Activated CD8-positive, alpha-beta memory T cell treated with anti-CD3 and anti-CD28 coated beads, Interleukin-2, amount 50 U/mL, for 4 hours (primary cell): ENCODE measurements around the gene PLD1.
"Not testable (repeated sequence)": the region's sequence is repeated elsewhere in the genome, so short reads cannot be mapped to it uniquely, and the experiment has no call there.

Source experiments
- DNase-seq: peaks from one replicate; pipeline ENCODE4 v3.0.0-alpha.2; 2020

The PLD1 gene

GRCh38 chr3:171598990-171599389 is 211.3 kb downstream of the PLD1 start:
- DNase-seq = no peak

GRCh38 chr3:171592786-171593185 is 217.5 kb downstream of the PLD1 start:
- DNase-seq = no peak

GRCh38 chr3:171591070-171591469 is 219.2 kb downstream of the PLD1 start:
- no peak for DNase-seq

GRCh38 chr3:171586274-171586673 is 224.0 kb downstream of the PLD1 start:
- DNase-seq = no peak

GRCh38 chr3:171585039-171585438 is 225.2 kb downstream of the PLD1 start:
- DNase-seq = no peak

- DNase-seq = no peak
Measured at GRCh38 chr3:171584100-171584499, 226.2 kb downstream of the PLD1 start.

- DNase-seq = no peak
Measured at GRCh38 chr3:171574556-171575240, 235.6 kb downstream of the PLD1 start.

- no peak for DNase-seq
Measured at GRCh38 chr3:171569571-171570132, 240.6 kb downstream of the PLD1 start.

- DNase-seq = no peak
Measured at GRCh38 chr3:171568766-171569165, 241.5 kb downstream of the PLD1 start.

GRCh38 chr3:171566803-171567422 is 243.4 kb downstream of the PLD1 start:
- no peak for DNase-seq

- DNase-seq = no peak
Measured at GRCh38 chr3:171565481-171566058, 244.7 kb downstream of the PLD1 start.

GRCh38 chr3:171564748-171565480 is 245.4 kb downstream of the PLD1 start:
- no peak for DNase-seq

GRCh38 chr3:171563298-171563697 is 247.0 kb downstream of the PLD1 start:
- no peak for DNase-seq

- DNase-seq = not testable (repeated sequence)
Measured at GRCh38 chr3:171562459-171562858, 247.8 kb downstream of the PLD1 start.

- DNase-seq = no peak
Measured at GRCh38 chr3:171561596-171562323, 248.5 kb downstream of the PLD1 start.

GRCh38 chr3:171559586-171559985 is 250.7 kb downstream of the PLD1 start:
- no peak for DNase-seq

GRCh38 chr3:171558188-171558696 is 252.0 kb downstream of the PLD1 start:
- no peak for DNase-seq

GRCh38 chr3:171557173-171557572 is 253.1 kb downstream of the PLD1 start:
- DNase-seq = no peak

GRCh38 chr3:171556574-171557145 is 253.6 kb downstream of the PLD1 start:
- DNase-seq = no peak

GRCh38 chr3:171556148-171556547 is 254.1 kb downstream of the PLD1 start:
- DNase-seq = no peak

GRCh38 chr3:171553086-171553485 is 257.2 kb downstream of the PLD1 start:
- DNase-seq = no peak

- DNase-seq = no peak
Measured at GRCh38 chr3:171552531-171552930, 257.8 kb downstream of the PLD1 start.
